Stimulated activated CD8-positive, alpha-beta memory T cell treated with anti-CD3 and anti-CD28 coated beads, Interleukin-7, amount 100 ng/mL, for 48 hours (primary cell): ENCODE results near the gene ASAP2.
"Not testable (repeated sequence)": the region's sequence is repeated elsewhere in the genome, so short reads cannot be mapped to it uniquely, and the experiment has no call there.

Source experiments
- DNase-seq, 2 donors: peaks; one replicate each; pipeline ENCODE4 v3.0.0-alpha.2; 2020; ENCODE audit warnings: low read depth in 1 of 2; ENCODE audit errors: extremely low read depth in 1 of 2

ASAP2 gene

GRCh38 chr2:9394816-9395215 lies 188.2 kb downstream of the ASAP2 start:
- no peak for DNase-seq

GRCh38 chr2:9397201-9397600 lies 190.6 kb downstream of the ASAP2 start:
- no peak for DNase-seq

GRCh38 chr2:9398251-9398650 lies 191.6 kb downstream of the ASAP2 start:
- DNase-seq = not testable (repeated sequence)

- DNase-seq = no peak
These were observed 192.5 kb downstream of the ASAP2 start for GRCh38 chr2:9398881-9399780.

- no peak for DNase-seq
These were observed 193.9 kb downstream of the ASAP2 start for GRCh38 chr2:9400268-9401058.

GRCh38 chr2:9401059-9401547 lies 194.5 kb downstream of the ASAP2 start:
- DNase-seq = no peak

GRCh38 chr2:9401646-9402371 lies 195.2 kb downstream of the ASAP2 start:
- DNase-seq = no peak

GRCh38 chr2:9403924-9404323 lies 197.3 kb downstream of the ASAP2 start:
- DNase-seq = no peak

GRCh38 chr2:9404451-9404850 lies 197.8 kb downstream of the ASAP2 start:
- DNase-seq = no peak

- no peak for DNase-seq
These were observed 199.0 kb downstream of the ASAP2 start for GRCh38 chr2:9405636-9406035.

- no peak for DNase-seq
These were observed 200.1 kb downstream of the ASAP2 start for GRCh38 chr2:9406529-9407362.

GRCh38 chr2:9407363-9407811 lies 200.8 kb downstream of the ASAP2 start:
- DNase-seq = no peak

- no peak for DNase-seq
These were observed 202.1 kb downstream of the ASAP2 start for GRCh38 chr2:9408641-9409151.

- DNase-seq = no peak
These were observed 203.5 kb downstream of the ASAP2 start for GRCh38 chr2:9410108-9410507.

GRCh38 chr2:9412781-9413180 lies 206.2 kb downstream of the ASAP2 start:
- DNase-seq = no peak

GRCh38 chr2:9415516-9416169 lies 209.0 kb downstream of the ASAP2 start:
- no peak for DNase-seq

GRCh38 chr2:9416267-9416961 lies 209.8 kb downstream of the ASAP2 start:
- DNase-seq = no peak

- DNase-seq = no peak
These were observed 210.3 kb downstream of the ASAP2 start for GRCh38 chr2:9416962-9417316.

GRCh38 chr2:9417725-9418124 lies 211.1 kb downstream of the ASAP2 start:
- no peak for DNase-seq
